ENCODE measurements around the gene SLC37A4. TPM values are rescaled to one million over a fixed set of nuclear protein-coding genes. Genes with fewer than 3 reads are reported as not detected.

SLC37A4 gene
- total and polyA plus RNA-seq, 2 of the 8 experiments (the other 6 are each of a cell fraction or from before 2014, with no cell fraction given), result 35.1 to 91.9 TPM

- no peak overlapping the region; a peak in 1 of 4 replicates for H3K4me2 ChIP-seq (ENCODE audit: insufficient read depth in 1 of 2, low read depth in 2 of 2, low read length in 2 of 2)
- no peaks in the 10 kb centered on the region; the same call in 1 of the 2 replicates for H3K23me2 ChIP-seq (ENCODE audit: low read depth, low read length)
- no peak overlapping the region for H3K23ac ChIP-seq (ENCODE audit: insufficient read length)
- no peak overlapping the region for H4K91ac ChIP-seq (replicated peaks; ENCODE audit: insufficient read length, low read length)
- H2BK120ac ChIP-seq (replicated peaks; ENCODE audit: low read depth, low read length), result no peak overlapping the region
- no peak overlapping the region for H2AK5ac ChIP-seq (ENCODE audit: low read depth, low read length)
- no peak overlapping the region for H2BK12ac ChIP-seq (ENCODE audit: low read depth, low read length)
- H3K27ac ChIP-seq (ENCODE audit: low read depth, low read length), result no peak overlapping the region
- H3K4me3 ChIP-seq (ENCODE audit: extremely low read depth in 1 of 4, insufficient read depth in 2 of 4, low read depth in 3 of 4, low read length in 4 of 4), result no peak overlapping the region
- H2AFZ ChIP-seq (ENCODE audit: low read length), result no peak overlapping the region
- FAIRE-seq (no peak), DNase-seq (ENCODE audit: low read depth in 1 of 2, low spot score in 2 of 2) (no peak)
- 0 out of 2 replicates have a peak overlapping the region, but pooled peaks have one; percentile 73 for H4K8ac ChIP-seq (ENCODE audit: extremely low read depth, insufficient read depth, low read length)
- peaks cover 27 to 71% (median 51%) of the 10 kb centered on the region in 4 experiments for H3K36me3 ChIP-seq (ENCODE audit: control insufficient read depth in 2 of 4, insufficient read depth in 4 of 4, low read length in 3 of 4)
- H2BK5ac ChIP-seq (ENCODE audit: low read depth, low read length), result no peak overlapping the region
- 85% methylated on average over 8 of the region's 8 CpGs; no CpG with 5 or more reads in 1 of the 2 experiments for WGBS, 2 experiments (ENCODE audit: extremely low coverage in 1 of 2, insufficient coverage in 1 of 2, insufficient read length in 1 of 2, insufficient replicate concordance in 2 of 2, low coverage in 1 of 2, low lambda C conversion rate in 2 of 2, missing lambda C conversion rate in 1 of 2)
- no peak overlapping the region for H3K9ac ChIP-seq (replicated peaks in 1 of 4; ENCODE audit: extremely low read depth in 1 of 4, low read depth in 3 of 4, low read length in 3 of 4)
- no peaks in the 10 kb centered on the region for H3K9me3 ChIP-seq (ENCODE audit: insufficient read depth in 2 of 2, low read depth in 1 of 2, low read length in 1 of 2)
- H3K79me1 ChIP-seq (ENCODE audit: low read depth, low read length), result peaks cover 3% of the 10 kb centered on the region
- no peak overlapping the region for H4K5ac ChIP-seq (ENCODE audit: insufficient read length, low read depth, low read length)
- peaks cover 14 to 39% of the 10 kb centered on the region in 2 experiments; a peak in 3 of 4 replicates for H3K79me2 ChIP-seq (ENCODE audit: control insufficient read depth in 1 of 2, insufficient read depth in 2 of 2, low read length in 2 of 2)
- H3K14ac ChIP-seq (ENCODE audit: insufficient read length), result no peak overlapping the region
- no peaks in the 10 kb centered on the region for H3K27me3 ChIP-seq (replicated peaks in 1 of 4; ENCODE audit: control insufficient read depth in 3 of 4, extremely low read depth in 1 of 4, insufficient read depth in 3 of 4, low read length in 3 of 4)
- H2BK20ac ChIP-seq (ENCODE audit: low read length), result no peak overlapping the region
- H2BK15ac ChIP-seq (ENCODE audit: low read length), result no peak overlapping the region
- H4K20me1 ChIP-seq (replicated peaks in 1 of 2; ENCODE audit: control insufficient read depth in 1 of 2, insufficient read depth in 2 of 2, low read length in 2 of 2), result peaks cover 3 to 7% of the 10 kb centered on the region in 2 experiments
- no peak overlapping the region for H3K18ac ChIP-seq (ENCODE audit: extremely low read depth, low read length)
- ChIA-PET CTCF (ENCODE audit: partially characterized antibody) (interaction anchor here (0.6 to 1.8 kb wide), 12 partner anchors 8 to 832 kb away, joined by 3 to 5 read pairs (median 3); no protein-coding TSS in a partner anchor), POLR2A (ENCODE audit: partially characterized antibody) (interaction anchor here (0.6 to 18.5 kb wide), 18 partner anchors 12 to 223 kb away, joined by 3 to 264 read pairs (median 4); partner anchors contain the start of genes C2CD2L, CENATAC, DPAGT1 and HMBS)
- peaks cover 0 to 8% (median 2%) of the 10 kb centered on the region in 4 experiments; a peak in 4 of 7 replicates for H3K4me1 ChIP-seq (replicated peaks in 1 of 4; ENCODE audit: control insufficient read depth in 3 of 4, insufficient read depth in 4 of 4, low read length in 3 of 4)
- no peak overlapping the region for H3K56ac ChIP-seq (replicated peaks; ENCODE audit: insufficient read length, low read depth, low read length)
- no peak overlapping the region for H3K4ac ChIP-seq (replicated peaks; ENCODE audit: insufficient read length, low read depth, low read length)
- no peak for TF ChIP-seq KDM5A (IDR thresholded peaks at IDR 0.05; ENCODE audit: low read length)
- TF ChIP-seq, protein P1, sequence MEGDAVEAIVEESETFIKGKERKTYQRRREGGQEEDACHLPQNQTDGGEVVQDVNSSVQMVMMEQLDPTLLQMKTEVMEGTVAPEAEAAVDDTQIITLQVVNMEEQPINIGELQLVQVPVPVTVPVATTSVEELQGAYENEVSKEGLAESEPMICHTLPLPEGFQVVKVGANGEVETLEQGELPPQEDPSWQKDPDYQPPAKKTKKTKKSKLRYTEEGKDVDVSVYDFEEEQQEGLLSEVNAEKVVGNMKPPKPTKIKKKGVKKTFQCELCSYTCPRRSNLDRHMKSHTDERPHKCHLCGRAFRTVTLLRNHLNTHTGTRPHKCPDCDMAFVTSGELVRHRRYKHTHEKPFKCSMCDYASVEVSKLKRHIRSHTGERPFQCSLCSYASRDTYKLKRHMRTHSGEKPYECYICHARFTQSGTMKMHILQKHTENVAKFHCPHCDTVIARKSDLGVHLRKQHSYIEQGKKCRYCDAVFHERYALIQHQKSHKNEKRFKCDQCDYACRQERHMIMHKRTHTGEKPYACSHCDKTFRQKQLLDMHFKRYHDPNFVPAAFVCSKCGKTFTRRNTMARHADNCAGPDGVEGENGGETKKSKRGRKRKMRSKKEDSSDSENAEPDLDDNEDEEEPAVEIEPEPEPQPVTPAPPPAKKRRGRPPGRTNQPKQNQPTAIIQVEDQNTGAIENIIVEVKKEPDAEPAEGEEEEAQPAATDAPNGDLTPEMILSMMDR (IDR thresholded peaks at IDR 0.05; ENCODE audit: control extremely low read depth in 1 of 3, insufficient read depth in 1 of 3, low read depth in 1 of 3, low read length in 3 of 3), result peak in 2 of 3 experiments; percentile 25 to 26; a peak in 2 of 4 replicates
- TF ChIP-seq NANOG (IDR thresholded peaks at IDR 0.05; ENCODE audit: insufficient read depth, low read depth, low read length, poor library complexity, severe bottlenecking), result no peak
- peak; percentile 75; the same call in 1 of the 2 replicates for TF ChIP-seq ATF2 (IDR thresholded peaks at IDR 0.05; ENCODE audit: low read length)
- TF ChIP-seq POLR2AphosphoS5 (IDR thresholded peaks at IDR 0.05; ENCODE audit: low read depth, low read length), result peak; percentile 80; the same call in 1 of the 2 replicates
- 0 out of 2 replicates have a peak, but pooled peaks have one; percentile 43 for TF ChIP-seq KDM1A (IDR thresholded peaks at IDR 0.05; ENCODE audit: borderline replicate concordance, low read length)
- no peak for TF ChIP-seq MAX (IDR thresholded peaks at IDR 0.05)
These were observed 15.5 kb downstream of the SLC37A4 start for GRCh38 chr11:119015054-119015611.
